ENCODE results near the gene RFFL. TPM values are rescaled to one million over a fixed set of nuclear protein-coding genes. Genes with fewer than 3 reads are reported as not detected.

Gene RFFL
- polyA plus RNA-seq, 2 of the 4 experiments (the other 2 are of a cell fraction): 22.7 to 35.5 TPM

- WGBS (ENCODE audit: missing lambda C conversion rate): 94% methylated on average over 3 of the region's 3 CpGs
- ATAC-seq (no peak), FAIRE-seq (no peak)
Measured at GRCh38 chr17:35073183-35073790, 9.8 kb upstream of the RFFL start.

GRCh38 chr17:35069311-35069710, 5.8 kb upstream of the RFFL start:
- ChIA-PET CTCF (interaction anchor here (0.8 to 6.8 kb wide), 10 partner anchors 9 to 51 kb away, joined by 3 to 21 read pairs (median 3); no protein-coding TSS in a partner anchor), POLR2A (interaction anchor here (0.7 kb wide), 1 partner anchor 89 kb away, joined by 3 read pairs; the partner anchor contains the start of gene LIG3)
- H3K9me3 ChIP-seq: no peaks in the 10 kb centered on the region
- TF ChIP-seq PHF8 (IDR thresholded peaks at IDR 0.05; ENCODE audit: borderline replicate concordance, low read depth): no peak
- TF ChIP-seq MAFK (IDR thresholded peaks at IDR 0.05; ENCODE audit: partially characterized antibody): peak; percentile 11
- peak overlapping the region; percentile 40 for H3K4me2 ChIP-seq
- peak overlapping the region; percentile 30 to 69; a peak in 5 of 6 replicates for H3K27ac ChIP-seq
- WGBS (ENCODE audit: missing lambda C conversion rate): 21% methylated on average over 2 of the region's 2 CpGs
- DNase-seq (ENCODE audit: low read depth in 1 of 2, low spot score in 1 of 2) (no peak), ATAC-seq (peak in 1 of 2 experiments; percentile 60; a peak in 5 of 6 replicates), FAIRE-seq (peak; percentile 51)
- H3K4me1 ChIP-seq: peaks cover 68% of the 10 kb centered on the region
- no peak overlapping the region for H3K4me3 ChIP-seq

More at GRCh38 chr17:35073183-35073790, 9.8 kb upstream of the RFFL start:
- Histone ChIP-seq H3K4me1 (peaks cover 70% of the 10 kb centered on the region), H3K27ac (peak overlapping the region in 1 of 2 experiments; percentile 45; a peak in 2 of 6 replicates), H3K4me2 (no peak overlapping the region; the same call in 2 of the 3 replicates), H3K9me3 (no peaks in the 10 kb centered on the region), H3K4me3 (no peak overlapping the region)
- CTCF ChIA-PET: interaction anchor here (0.8 to 1.8 kb wide), 5 partner anchors 9 to 75 kb away, joined by 3 to 8 read pairs (median 3); partner anchors contain the start of gene RFFL
- POLR2A ChIA-PET: no interaction called here
- TF ChIP-seq NR3C1 (IDR thresholded peaks at IDR 0.05) (no peak), FOXS1 (CRISPR knock-in tag; IDR thresholded peaks at IDR 0.05) (no peak), KDM1A (IDR thresholded peaks at IDR 0.05; ENCODE audit: low read depth) (no peak), HES2 (IDR thresholded peaks at IDR 0.05) (no peak), RFX5 (IDR thresholded peaks at IDR 0.05) (no peak), ZC3H11A (IDR thresholded peaks at IDR 0.05) (no peak), RAD21 (conservative IDR thresholded peaks at IDR 0.05 in 1 of 2, IDR thresholded peaks at IDR 0.05 in 1 of 2) (no peak), ZNF302 (CRISPR knock-in tag; IDR thresholded peaks at IDR 0.05) (no peak), MAFK (IDR thresholded peaks at IDR 0.05; ENCODE audit: partially characterized antibody) (no peak), HOXB5 (CRISPR knock-in tag; IDR thresholded peaks at IDR 0.05) (no peak), FOSL2 (IDR thresholded peaks at IDR 0.05) (no peak), FOSL2 (CRISPR knock-in tag; IDR thresholded peaks at IDR 0.05) (no peak)
- TF ChIP-seq, protein P1, sequence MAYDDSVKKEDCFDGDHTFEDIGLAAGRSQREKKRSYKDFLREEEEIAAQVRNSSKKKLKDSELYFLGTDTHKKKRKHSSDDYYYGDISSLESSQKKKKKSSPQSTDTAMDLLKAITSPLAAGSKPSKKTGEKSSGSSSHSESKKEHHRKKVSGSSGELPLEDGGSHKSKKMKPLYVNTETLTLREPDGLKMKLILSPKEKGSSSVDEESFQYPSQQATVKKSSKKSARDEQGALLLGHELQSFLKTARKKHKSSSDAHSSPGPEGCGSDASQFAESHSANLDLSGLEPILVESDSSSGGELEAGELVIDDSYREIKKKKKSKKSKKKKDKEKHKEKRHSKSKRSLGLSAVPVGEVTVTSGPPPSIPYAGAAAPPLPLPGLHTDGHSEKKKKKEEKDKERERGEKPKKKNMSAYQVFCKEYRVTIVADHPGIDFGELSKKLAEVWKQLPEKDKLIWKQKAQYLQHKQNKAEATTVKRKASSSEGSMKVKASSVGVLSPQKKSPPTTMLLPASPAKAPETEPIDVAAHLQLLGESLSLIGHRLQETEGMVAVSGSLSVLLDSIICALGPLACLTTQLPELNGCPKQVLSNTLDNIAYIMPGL (CRISPR knock-in tag; IDR thresholded peaks at IDR 0.05; ENCODE audit: borderline replicate concordance): no peak
- TF ChIP-seq, protein P2, sequence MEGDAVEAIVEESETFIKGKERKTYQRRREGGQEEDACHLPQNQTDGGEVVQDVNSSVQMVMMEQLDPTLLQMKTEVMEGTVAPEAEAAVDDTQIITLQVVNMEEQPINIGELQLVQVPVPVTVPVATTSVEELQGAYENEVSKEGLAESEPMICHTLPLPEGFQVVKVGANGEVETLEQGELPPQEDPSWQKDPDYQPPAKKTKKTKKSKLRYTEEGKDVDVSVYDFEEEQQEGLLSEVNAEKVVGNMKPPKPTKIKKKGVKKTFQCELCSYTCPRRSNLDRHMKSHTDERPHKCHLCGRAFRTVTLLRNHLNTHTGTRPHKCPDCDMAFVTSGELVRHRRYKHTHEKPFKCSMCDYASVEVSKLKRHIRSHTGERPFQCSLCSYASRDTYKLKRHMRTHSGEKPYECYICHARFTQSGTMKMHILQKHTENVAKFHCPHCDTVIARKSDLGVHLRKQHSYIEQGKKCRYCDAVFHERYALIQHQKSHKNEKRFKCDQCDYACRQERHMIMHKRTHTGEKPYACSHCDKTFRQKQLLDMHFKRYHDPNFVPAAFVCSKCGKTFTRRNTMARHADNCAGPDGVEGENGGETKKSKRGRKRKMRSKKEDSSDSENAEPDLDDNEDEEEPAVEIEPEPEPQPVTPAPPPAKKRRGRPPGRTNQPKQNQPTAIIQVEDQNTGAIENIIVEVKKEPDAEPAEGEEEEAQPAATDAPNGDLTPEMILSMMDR (IDR thresholded peaks at IDR 0.05): no peak
- DNase-seq (ENCODE audit: low read depth in 1 of 2, low spot score in 1 of 2): no peak

DNA sequence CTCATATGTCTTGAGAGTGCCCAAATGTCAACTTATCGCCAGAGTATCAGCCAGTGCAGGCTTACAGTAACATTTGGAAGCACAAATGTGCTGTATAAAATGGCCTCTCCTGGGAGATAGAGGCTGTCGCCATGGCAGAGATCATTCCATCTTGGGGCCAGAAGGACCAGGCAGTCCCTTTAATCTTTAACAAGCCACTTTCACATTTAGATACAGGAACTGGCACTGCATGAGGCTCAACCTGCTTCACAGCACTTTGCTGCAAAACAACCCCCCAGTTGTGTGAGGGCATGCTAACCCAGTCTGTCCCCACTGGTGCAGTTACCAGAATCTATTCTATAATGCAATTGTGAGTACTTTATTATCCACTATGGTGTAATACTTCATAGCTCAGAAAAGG, 4.7 kb upstream of the RFFL start:
- CTCF ChIA-PET: interaction anchor here (0.7 to 6.8 kb wide), 6 partner anchors 12 to 55 kb away, joined by 3 to 21 read pairs (median 4); no protein-coding TSS in a partner anchor
- 89% methylated on average over 2 of the region's 2 CpGs for WGBS (ENCODE audit: missing lambda C conversion rate)
- peak overlapping the region; percentile 30 to 69; a peak in 4 of 6 replicates for H3K27ac ChIP-seq
- no peak for TF ChIP-seq POLR2AphosphoS2 (conservative IDR thresholded peaks at IDR 0.05; ENCODE audit: low read length)
- no peak for TF ChIP-seq NFE2L2 (conservative IDR thresholded peaks at IDR 0.05; ENCODE audit: low read length)
- TF ChIP-seq MAFK (IDR thresholded peaks at IDR 0.05; ENCODE audit: partially characterized antibody): no peak
- TF ChIP-seq FOSL2 (IDR thresholded peaks at IDR 0.05): no peak
- TF ChIP-seq FOSL2 (CRISPR knock-in tag; IDR thresholded peaks at IDR 0.05): no peak
- TF ChIP-seq, protein P1 (CRISPR knock-in tag; IDR thresholded peaks at IDR 0.05; ENCODE audit: borderline replicate concordance): no peak
- POLR2A ChIA-PET: no interaction called here
- no peak for FAIRE-seq
- H3K4me3 ChIP-seq: no peak overlapping the region
- no peak for DNase-seq (ENCODE audit: low read depth in 1 of 2, low spot score in 1 of 2)
- peaks cover 64% of the 10 kb centered on the region for H3K4me1 ChIP-seq
- H3K9me3 ChIP-seq: no peaks in the 10 kb centered on the region
- no peak for ATAC-seq
- peak overlapping the region; percentile 40; the same call in 2 of the 3 replicates for H3K4me2 ChIP-seq
